Stimulated activated naive CD4-positive, alpha-beta T cell treated with Interleukin-2 at 50 U/mL for 16 hours (primary cell): ENCODE measurements around the gene ZP2.
"Not testable (repeated sequence)": the region's sequence is repeated elsewhere in the genome, so short reads cannot be mapped to it uniquely, and the experiment has no call there.

Experiments used
- DNase-seq: peaks from one replicate; lab custom pipeline; 2025; lab: John Stamatoyannopoulos, UW

The ZP2 gene

GRCh38 chr16:21170116-21170515, 41.3 kb downstream of the ZP2 start:
- not testable (repeated sequence) for DNase-seq

- DNase-seq, result no peak
These were observed 42.0 kb downstream of the ZP2 start for GRCh38 chr16:21169249-21169981.

GRCh38 chr16:21167929-21168602, 43.3 kb downstream of the ZP2 start:
- no peak for DNase-seq

GRCh38 chr16:21167360-21167759, 44.0 kb downstream of the ZP2 start:
- DNase-seq, result no peak

- no peak for DNase-seq
These were observed 44.8 kb downstream of the ZP2 start for GRCh38 chr16:21166561-21166961.

GRCh38 chr16:21164521-21165168, 46.7 kb downstream of the ZP2 start:
- no peak for DNase-seq

- DNase-seq, result no peak
These were observed 47.8 kb downstream of the ZP2 start for GRCh38 chr16:21163576-21163975.

GRCh38 chr16:21162661-21163151, 48.7 kb downstream of the ZP2 start:
- no peak for DNase-seq

- DNase-seq, result no peak
These were observed 50.2 kb downstream of the ZP2 start for GRCh38 chr16:21161211-21161610.

GRCh38 chr16:21160276-21160675, 51.1 kb downstream of the ZP2 start:
- no peak for DNase-seq

GRCh38 chr16:21159281-21159951, 52.0 kb downstream of the ZP2 start:
- peak; percentile 2 for DNase-seq

GRCh38 chr16:21158208-21159110, 52.9 kb downstream of the ZP2 start, which contains the start of gene LDAF1:
Gene LDAF1 (plus strand): TSS chr16:21158674. CDS start chr16:21161183, 2,509 bp downstream.
- DNase-seq, result peak; percentile 76

- DNase-seq, result no peak
These were observed 53.7 kb downstream of the ZP2 start for GRCh38 chr16:21157632-21158031.

- DNase-seq, result no peak
These were observed 54.5 kb downstream of the ZP2 start for GRCh38 chr16:21156767-21157467.

- not testable (repeated sequence) for DNase-seq
These were observed 55.4 kb downstream of the ZP2 start for GRCh38 chr16:21156011-21156410.

GRCh38 chr16:21153124-21153729, 58.1 kb downstream of the ZP2 start:
- not testable (repeated sequence) for DNase-seq

- DNase-seq, result not testable (repeated sequence)
These were observed 59.0 kb downstream of the ZP2 start for GRCh38 chr16:21152160-21153030.

- no peak for DNase-seq
These were observed 60.9 kb downstream of the ZP2 start, which contains the start of gene DNAH3 for GRCh38 chr16:21150375-21151001. Gene DNAH3 (minus strand): TSS chr16:21150846. CDS start chr16:21150319, 527 bp downstream.
